ENCODE results near the gene ARL4D.
"Not testable (repeated sequence)": the region's sequence is repeated elsewhere in the genome, so short reads cannot be mapped to it uniquely, and the experiment has no call there.

Gene ARL4D

DNA sequence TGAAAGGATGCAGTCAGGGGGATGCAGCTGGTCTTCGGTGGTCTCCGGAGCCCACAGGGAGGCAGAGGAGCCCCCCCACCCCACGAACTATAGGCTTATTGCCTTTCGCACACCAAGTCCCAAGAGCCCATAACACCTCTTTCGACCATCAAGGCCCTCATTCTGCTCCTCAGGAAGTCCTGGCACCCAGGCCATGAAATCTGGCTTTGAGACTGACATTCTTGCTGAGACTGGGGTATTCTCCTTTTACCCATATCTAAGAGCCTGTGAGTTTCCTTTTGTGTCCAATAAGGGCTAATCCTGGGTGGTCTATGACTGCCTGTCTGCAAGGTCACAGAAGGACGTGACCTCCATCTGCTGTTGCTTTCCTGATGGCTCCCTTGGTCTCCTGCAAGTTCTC is 6.4 kb upstream of the ARL4D start:
- TF ChIP-seq, protein P1, sequence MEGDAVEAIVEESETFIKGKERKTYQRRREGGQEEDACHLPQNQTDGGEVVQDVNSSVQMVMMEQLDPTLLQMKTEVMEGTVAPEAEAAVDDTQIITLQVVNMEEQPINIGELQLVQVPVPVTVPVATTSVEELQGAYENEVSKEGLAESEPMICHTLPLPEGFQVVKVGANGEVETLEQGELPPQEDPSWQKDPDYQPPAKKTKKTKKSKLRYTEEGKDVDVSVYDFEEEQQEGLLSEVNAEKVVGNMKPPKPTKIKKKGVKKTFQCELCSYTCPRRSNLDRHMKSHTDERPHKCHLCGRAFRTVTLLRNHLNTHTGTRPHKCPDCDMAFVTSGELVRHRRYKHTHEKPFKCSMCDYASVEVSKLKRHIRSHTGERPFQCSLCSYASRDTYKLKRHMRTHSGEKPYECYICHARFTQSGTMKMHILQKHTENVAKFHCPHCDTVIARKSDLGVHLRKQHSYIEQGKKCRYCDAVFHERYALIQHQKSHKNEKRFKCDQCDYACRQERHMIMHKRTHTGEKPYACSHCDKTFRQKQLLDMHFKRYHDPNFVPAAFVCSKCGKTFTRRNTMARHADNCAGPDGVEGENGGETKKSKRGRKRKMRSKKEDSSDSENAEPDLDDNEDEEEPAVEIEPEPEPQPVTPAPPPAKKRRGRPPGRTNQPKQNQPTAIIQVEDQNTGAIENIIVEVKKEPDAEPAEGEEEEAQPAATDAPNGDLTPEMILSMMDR (IDR thresholded peaks at IDR 0.05; ENCODE audit: control insufficient read depth, insufficient read depth, low read depth, low read length, missing control alignments), result no peak
- H3K4me3 ChIP-seq (ENCODE audit: control insufficient read depth, low read depth, low read length), result no peak overlapping the region
- DNase-seq (ENCODE audit: low read depth), result no peak

GRCh38 chr17:43393944-43394482 is 4.8 kb upstream of the ARL4D start:
- no peak overlapping the region for H3K4me3 ChIP-seq (ENCODE audit: control insufficient read depth, low read depth, low read length)
- DNase-seq (ENCODE audit: low read depth), result no peak
- TF ChIP-seq, protein P1 (IDR thresholded peaks at IDR 0.05; ENCODE audit: control insufficient read depth, insufficient read depth, low read depth, low read length, missing control alignments), result peak; percentile 88

DNA sequence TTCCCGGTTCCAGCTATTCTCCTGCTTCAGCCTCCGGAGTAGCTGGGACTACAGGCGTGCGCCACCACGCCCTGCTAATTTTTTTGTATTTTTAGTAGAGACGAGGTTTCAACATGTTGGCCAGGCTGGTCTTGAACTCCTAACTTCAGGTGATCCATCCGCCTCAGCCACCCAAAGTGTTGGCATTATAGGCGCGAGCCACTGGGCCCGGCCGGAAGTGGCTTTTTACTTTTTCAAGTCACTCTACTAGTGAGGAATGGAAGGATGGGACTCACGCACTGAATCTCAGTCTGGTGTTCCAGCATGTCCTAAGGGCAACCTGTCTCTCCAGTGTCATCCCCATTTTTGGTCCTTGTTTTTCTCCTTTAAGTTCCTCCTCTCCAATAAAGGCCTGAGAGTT is 4.1 kb upstream of the ARL4D start:
- not testable (repeated sequence) for DNase-seq (ENCODE audit: low read depth); H3K4me3 ChIP-seq (ENCODE audit: control insufficient read depth, low read depth, low read length)

GRCh38 chr17:43395165-43395564 is 3.6 kb upstream of the ARL4D start:
- TF ChIP-seq, protein P1 (IDR thresholded peaks at IDR 0.05; ENCODE audit: control insufficient read depth, insufficient read depth, low read depth, low read length, missing control alignments), result no peak
- no peak overlapping the region for H3K4me3 ChIP-seq (ENCODE audit: control insufficient read depth, low read depth, low read length)
- DNase-seq (ENCODE audit: low read depth), result no peak

- DNase-seq (ENCODE audit: low read depth), result no peak
- H3K4me3 ChIP-seq (ENCODE audit: control insufficient read depth, low read depth, low read length), result no peak overlapping the region
- TF ChIP-seq, protein P1 (IDR thresholded peaks at IDR 0.05; ENCODE audit: control insufficient read depth, insufficient read depth, low read depth, low read length, missing control alignments), result no peak
These were observed 2.2 kb upstream of the ARL4D start for GRCh38 chr17:43396491-43397060.

DNA sequence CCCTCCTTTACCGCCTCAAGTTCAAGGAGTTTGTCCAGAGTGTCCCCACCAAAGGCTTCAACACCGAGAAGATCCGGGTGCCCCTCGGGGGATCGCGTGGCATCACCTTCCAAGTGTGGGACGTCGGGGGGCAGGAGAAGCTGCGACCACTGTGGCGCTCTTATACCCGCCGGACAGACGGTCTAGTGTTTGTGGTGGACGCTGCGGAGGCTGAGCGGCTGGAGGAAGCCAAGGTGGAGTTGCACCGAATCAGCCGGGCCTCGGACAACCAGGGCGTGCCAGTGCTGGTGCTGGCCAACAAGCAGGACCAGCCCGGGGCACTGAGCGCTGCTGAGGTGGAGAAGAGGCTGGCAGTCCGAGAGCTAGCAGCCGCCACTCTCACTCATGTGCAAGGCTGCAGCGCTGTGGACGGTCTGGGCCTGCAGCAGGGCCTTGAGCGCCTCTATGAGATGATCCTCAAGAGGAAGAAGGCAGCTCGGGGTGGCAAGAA is 1.1 kb downstream of the ARL4D start:
- H3K4me3 ChIP-seq (ENCODE audit: control insufficient read depth, low read depth, low read length), result peak overlapping the region; percentile 83
- TF ChIP-seq, protein P1 (IDR thresholded peaks at IDR 0.05; ENCODE audit: control insufficient read depth, insufficient read depth, low read depth, low read length, missing control alignments), result no peak
- DNase-seq (ENCODE audit: low read depth), result no peak

GRCh38 chr17:43400943-43401717 is 2.3 kb downstream of the ARL4D start:
- TF ChIP-seq, protein P1 (IDR thresholded peaks at IDR 0.05; ENCODE audit: control insufficient read depth, insufficient read depth, low read depth, low read length, missing control alignments), result no peak
- peak overlapping the region; percentile 83 for H3K4me3 ChIP-seq (ENCODE audit: control insufficient read depth, low read depth, low read length)
- DNase-seq (ENCODE audit: low read depth), result peak; percentile 79

Data from AG09309 (cell line).